Testis (tissue), 2 donors: ENCODE measurements around the gene TKFC.

Experiments used
- CTCF ChIP-seq, 3 experiments: fragments of 450-650 bp in 2 of 3; fragments of 200-600 bp in 1 of 3; sonication (generic) in 1 of 3; IDR thresholded peaks; one replicate each; pipeline ENCODE4 v1.5.1; 2016 to 2019; ENCODE audit warnings: antibody characterized with exemption in 3 of 3, mild to moderate bottlenecking in 2 of 3, moderate library complexity in 1 of 3
- POLR2A ChIP-seq: fragments of 450-650 bp; IDR thresholded peaks from one replicate; pipeline ENCODE4 v1.6.1; 2017; ENCODE audit warnings: antibody characterized with exemption, mild to moderate bottlenecking, moderate library complexity

- TF ChIP-seq CTCF (IDR thresholded peaks at IDR 0.05) (no peak), POLR2A (no peak)
These were observed 29.5 kb downstream of the TKFC start for GRCh38 chr11:61362542-61362875.
